Ovary (tissue), 10 donors: ENCODE data around the gene SEC16B. TPM values are rescaled to one million over a fixed set of nuclear protein-coding genes. Genes with fewer than 3 reads are reported as not detected.

Source experiments
- DNase-seq, 5 donors: peaks; one replicate each; pipeline ENCODE4 v3.0.0-alpha.2; 2019 to 2020
- H3K27ac ChIP-seq, 2 donors: fragments of 200-600 bp; one replicate each; pipeline versions ENCODE4 v1.5.1 to v1.8.0; 2019 to 2022
- H3K27me3 ChIP-seq: fragments of 200-600 bp; one replicate; pipeline ENCODE4 v1.8.0; 2022
- H3K36me3 ChIP-seq: fragments of 200-600 bp; sonication (generic); one replicate; pipeline ENCODE4 v1.5.1; 2019
- H3K4me1 ChIP-seq: one replicate; pipeline ENCODE4 v1.8.1; 2013; ENCODE audit warnings: mild to moderate bottlenecking, moderate library complexity; ENCODE audit not compliant: insufficient read depth
- H3K4me3 ChIP-seq: fragments of 200-600 bp; sonication (generic); one replicate; pipeline ENCODE4 v1.5.1; 2017
- H3K9me3 ChIP-seq, 2 donors: fragments of 200-600 bp in 1 of 2; sonication (generic) in 1 of 2; one replicate each; pipeline versions ENCODE4 v1.5.1 to v1.8.1; 2013 to 2019; ENCODE audit warnings: mild to moderate bottlenecking in 1 of 2, moderate library complexity in 1 of 2
- EP300 ChIP-seq: sonication (generic); formaldehyde crosslinking; IDR thresholded peaks from one replicate; pipeline ENCODE4 v1.6.1; 2017; ENCODE audit warnings: antibody characterized with exemption
- POLR2A ChIP-seq: fragments of 450-650 bp; IDR thresholded peaks from one replicate; pipeline ENCODE4 v1.6.1; 2017; ENCODE audit warnings: antibody characterized with exemption, mild to moderate bottlenecking, moderate library complexity
- WGBS, 3 donors: extraction: QIAGEN DNeasy Blood & Tissue Kit in 1 of 3; methylation state at CpG; one replicate each; pipeline versions ENCODE4 v1.1.5 to v1.1.7; 2013 to 2017; 5-methylcytosine and 5-hydroxymethylcytosine counted together
- intact Hi-C, 4 donors: fragments of 100-400 bp; cut with DNase I; formaldehyde crosslinking; loops; one replicate each; pipeline versions ENCODE4 v1.11.0 to v1.15.1; 2022 to 2023
- long read RNA-seq, 3 donors: library from polyadenylated mRNA in 2 of 3; unstranded in 2 of 3; transcript quantifications; one replicate each; pipeline ENCODE4 v2.0.0 and lab custom pipeline, GENCODE V29; 2021 to 2026
- polyA plus RNA-seq, 2 donors: library from polyadenylated mRNA; stranded (reverse); fragments of 200-250 nt in 1 of 2; fragments of 350-450 nt in 1 of 2; fragmentation: Illumina TruSeq in 1 of 2; extraction: RNeasy Lipid Tissue Mini Kit (QIAGEN cat#74804) in 1 of 2; gene quantifications; one replicate each; pipeline ENCODE4 v1.2.3, GENCODE V29; 2013 to 2014
- total RNA-seq, 7 donors: library from RNA; depleted of rRNA in 2 of 7; stranded (reverse); fragments of >200 nt in 2 of 7; fragmentation: NEBNext Ultra II Directional in 3 of 7; extraction: Animal tissue kit (Norgen Biotek cat#: 25700) in 3 of 7; gene quantifications; one replicate each; pipeline versions ENCODE4 v1.1.0 to v1.2.4, GENCODE V29; 2016 to 2023
- TF ChIP-seq, protein P1 (sequence below), 3 donors: fragments of 450-650 bp in 2 of 3; fragments of 200-600 bp in 1 of 3; IDR thresholded peaks; one replicate each; pipeline versions ENCODE4 v1.5.1 to v1.8.0; 2016 to 2022; ENCODE audit warnings: antibody characterized with exemption in 3 of 3, mild to moderate bottlenecking in 1 of 3
- donor health status: DM: no; HTN: no; CAD: no; lungs with moderate emphysema.
- donor health status: DM: no; HTN: no; CAD: no.
- donor health status: Bipolar disorder and iron deficiency.
- donor health status: DM: yes; HTN: yes; CAD: no.
- donor health status: DM: no; HTN: no; CAD: no.
- donor health status: DM: yes; HTN: yes; CAD: no.

SEC16B gene, protein sequence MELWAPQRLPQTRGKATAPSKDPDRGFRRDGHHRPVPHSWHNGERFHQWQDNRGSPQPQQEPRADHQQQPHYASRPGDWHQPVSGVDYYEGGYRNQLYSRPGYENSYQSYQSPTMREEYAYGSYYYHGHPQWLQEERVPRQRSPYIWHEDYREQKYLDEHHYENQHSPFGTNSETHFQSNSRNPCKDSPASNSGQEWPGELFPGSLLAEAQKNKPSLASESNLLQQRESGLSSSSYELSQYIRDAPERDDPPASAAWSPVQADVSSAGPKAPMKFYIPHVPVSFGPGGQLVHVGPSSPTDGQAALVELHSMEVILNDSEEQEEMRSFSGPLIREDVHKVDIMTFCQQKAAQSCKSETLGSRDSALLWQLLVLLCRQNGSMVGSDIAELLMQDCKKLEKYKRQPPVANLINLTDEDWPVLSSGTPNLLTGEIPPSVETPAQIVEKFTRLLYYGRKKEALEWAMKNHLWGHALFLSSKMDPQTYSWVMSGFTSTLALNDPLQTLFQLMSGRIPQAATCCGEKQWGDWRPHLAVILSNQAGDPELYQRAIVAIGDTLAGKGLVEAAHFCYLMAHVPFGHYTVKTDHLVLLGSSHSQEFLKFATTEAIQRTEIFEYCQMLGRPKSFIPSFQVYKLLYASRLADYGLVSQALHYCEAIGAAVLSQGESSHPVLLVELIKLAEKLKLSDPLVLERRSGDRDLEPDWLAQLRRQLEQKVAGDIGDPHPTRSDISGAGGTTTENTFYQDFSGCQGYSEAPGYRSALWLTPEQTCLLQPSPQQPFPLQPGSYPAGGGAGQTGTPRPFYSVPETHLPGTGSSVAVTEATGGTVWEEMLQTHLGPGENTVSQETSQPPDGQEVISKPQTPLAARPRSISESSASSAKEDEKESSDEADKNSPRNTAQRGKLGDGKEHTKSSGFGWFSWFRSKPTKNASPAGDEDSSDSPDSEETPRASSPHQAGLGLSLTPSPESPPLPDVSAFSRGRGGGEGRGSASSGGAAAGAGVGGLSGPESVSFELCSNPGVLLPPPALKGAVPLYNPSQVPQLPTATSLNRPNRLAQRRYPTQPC
- total RNA-seq (1 to 10 TPM; 1.6 to 5.1 (median 3.0) TPM), polyA plus RNA-seq (1 to 10 TPM; 2.9 to 3.1 TPM)
- long read RNA-seq, donor 1, partial matches to known transcripts: 1 of 1 reads
- long read RNA-seq, donor 1, other reads (novel, unspliced or antisense): 0 of 1 reads
- long read RNA-seq, donor 2: 0 reads
- long read RNA-seq, donor 3: 0 reads

DNA sequence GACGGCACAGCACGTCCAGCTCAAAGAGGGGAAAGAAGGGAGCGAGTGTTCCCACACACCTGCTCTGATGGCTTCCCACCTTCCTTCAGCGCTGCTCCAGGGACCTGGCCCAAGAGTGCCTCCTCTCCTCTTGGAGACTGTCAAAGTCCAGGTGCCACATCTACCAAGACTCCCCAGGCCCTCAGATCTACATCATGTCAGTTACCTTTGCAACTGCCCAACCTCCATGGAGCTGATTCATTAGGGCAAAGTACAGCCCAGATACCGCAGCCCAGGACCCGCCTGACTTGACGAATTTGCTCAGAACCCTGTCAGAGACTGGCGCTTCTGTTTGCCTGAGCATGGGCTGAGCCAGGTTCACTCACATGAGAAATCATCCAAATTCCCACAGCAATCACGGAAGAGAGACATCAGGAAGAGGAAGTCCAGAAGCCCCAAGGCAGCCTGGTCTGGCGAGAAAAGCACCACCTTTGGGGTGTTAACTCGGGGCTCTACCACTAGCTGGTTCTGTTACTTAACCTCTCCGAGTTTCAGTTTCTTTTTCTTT is at the start of gene SEC16B:
SEC16B (minus strand) TSS at position 234 of the 547 bp plus-strand sequence. CDS start 2,077 bp downstream, outside the sequence.
- no peak for DNase-seq
- Histone ChIP-seq H3K27ac (no peak within 1 kb of the TSS), H3K9me3 (no peaks in the 10 kb centered on the region), H3K27me3 (no peaks in the 10 kb centered on the region), H3K36me3 (no peaks in the 10 kb centered on the region), H3K4me1 (no peaks in the 10 kb centered on the region), H3K4me3 (no peak within 1 kb of the TSS)
- WGBS, 3 donors: 92 to 96% (median 94%) methylated on average over 12 of the region's 12 CpGs
- no peak for TF ChIP-seq POLR2A
- TF ChIP-seq, protein P1, sequence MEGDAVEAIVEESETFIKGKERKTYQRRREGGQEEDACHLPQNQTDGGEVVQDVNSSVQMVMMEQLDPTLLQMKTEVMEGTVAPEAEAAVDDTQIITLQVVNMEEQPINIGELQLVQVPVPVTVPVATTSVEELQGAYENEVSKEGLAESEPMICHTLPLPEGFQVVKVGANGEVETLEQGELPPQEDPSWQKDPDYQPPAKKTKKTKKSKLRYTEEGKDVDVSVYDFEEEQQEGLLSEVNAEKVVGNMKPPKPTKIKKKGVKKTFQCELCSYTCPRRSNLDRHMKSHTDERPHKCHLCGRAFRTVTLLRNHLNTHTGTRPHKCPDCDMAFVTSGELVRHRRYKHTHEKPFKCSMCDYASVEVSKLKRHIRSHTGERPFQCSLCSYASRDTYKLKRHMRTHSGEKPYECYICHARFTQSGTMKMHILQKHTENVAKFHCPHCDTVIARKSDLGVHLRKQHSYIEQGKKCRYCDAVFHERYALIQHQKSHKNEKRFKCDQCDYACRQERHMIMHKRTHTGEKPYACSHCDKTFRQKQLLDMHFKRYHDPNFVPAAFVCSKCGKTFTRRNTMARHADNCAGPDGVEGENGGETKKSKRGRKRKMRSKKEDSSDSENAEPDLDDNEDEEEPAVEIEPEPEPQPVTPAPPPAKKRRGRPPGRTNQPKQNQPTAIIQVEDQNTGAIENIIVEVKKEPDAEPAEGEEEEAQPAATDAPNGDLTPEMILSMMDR (IDR thresholded peaks at IDR 0.05): no peak
- TF ChIP-seq EP300: no peak
- intact Hi-C loops: no loop called here

DNA sequence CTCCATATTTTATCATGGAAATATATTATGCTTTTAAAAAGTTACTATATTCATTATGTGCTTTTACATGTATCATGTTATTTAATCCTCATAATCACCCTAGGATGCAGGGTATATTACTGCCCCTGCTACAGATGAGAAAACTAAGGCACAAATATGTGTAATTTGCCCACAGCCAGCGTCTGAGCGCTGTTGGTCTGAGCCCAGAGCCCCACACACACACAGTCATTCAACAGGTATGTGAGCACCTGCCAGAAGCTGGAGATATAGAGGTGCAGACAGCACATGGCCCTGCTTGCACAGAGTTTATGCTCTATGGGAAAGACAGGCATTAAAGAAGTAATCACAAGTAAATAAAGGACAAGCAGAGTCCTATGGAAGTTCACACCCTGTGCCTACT is 49.8 kb upstream of the SEC16B start:
- H3K9me3 ChIP-seq: no peaks in the 10 kb centered on the region
- H3K27me3 ChIP-seq: no peaks in the 10 kb centered on the region
- no peak overlapping the region for H3K27ac ChIP-seq
- H3K36me3 ChIP-seq: no peaks in the 10 kb centered on the region
- TF ChIP-seq, protein P1 (IDR thresholded peaks at IDR 0.05): no peak
- TF ChIP-seq POLR2A: no peak
- no peak for TF ChIP-seq EP300
- no peak for DNase-seq
- no peak overlapping the region for H3K4me3 ChIP-seq
- WGBS, 3 donors: 92 to 97% (median 95%) methylated on average over 2 of the region's 2 CpGs
- no peaks in the 10 kb centered on the region for H3K4me1 ChIP-seq
- intact Hi-C loops: no loop called here

DNA sequence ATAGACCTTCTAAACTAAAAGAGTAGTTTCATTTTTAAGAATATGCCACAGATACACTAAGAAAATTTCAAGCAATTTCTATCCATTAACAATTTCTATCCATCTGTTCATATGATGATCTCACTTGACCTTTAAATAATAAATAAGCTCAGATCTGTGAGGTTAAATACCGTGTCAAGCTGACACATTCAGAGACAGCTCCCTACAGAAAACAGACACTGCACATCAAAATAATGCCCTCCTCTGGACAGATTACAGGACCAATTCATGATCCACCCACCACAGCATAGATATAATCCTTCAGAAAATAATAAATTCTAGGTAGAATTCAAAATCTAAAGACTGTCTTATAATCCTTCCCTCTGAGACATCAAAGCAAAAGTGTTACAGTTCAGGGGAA is 49.4 kb upstream of the SEC16B start:
- WGBS, 3 donors: 67 to 76% (median 73%) methylated on average over 1 of the region's 1 CpG
- Histone ChIP-seq H3K36me3 (no peaks in the 10 kb centered on the region), H3K4me1 (no peaks in the 10 kb centered on the region), H3K27ac (no peak overlapping the region), H3K27me3 (no peaks in the 10 kb centered on the region), H3K9me3 (no peaks in the 10 kb centered on the region), H3K4me3 (no peak overlapping the region)
- DNase-seq: no peak
- intact Hi-C loops: no loop called here
- TF ChIP-seq EP300 (no peak), POLR2A (no peak)
- TF ChIP-seq, protein P1 (IDR thresholded peaks at IDR 0.05): no peak

DNA sequence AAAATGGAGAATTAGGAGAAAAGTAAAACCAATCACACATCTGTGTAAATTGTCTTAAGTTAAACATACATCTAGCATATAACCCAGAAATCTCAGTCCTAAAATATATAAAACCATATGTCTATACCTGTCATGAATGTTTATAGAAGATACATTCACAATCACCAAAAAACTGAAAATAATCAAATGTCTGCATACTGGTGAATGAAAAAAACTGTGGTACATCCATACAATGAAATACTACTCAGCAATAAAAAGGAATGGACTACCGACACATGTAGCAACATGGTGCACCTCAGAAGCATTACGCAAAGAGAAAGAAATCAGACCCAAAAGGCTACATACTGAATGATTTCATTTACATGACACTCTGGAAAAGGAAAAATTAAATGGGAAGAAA is 47.7 kb upstream of the SEC16B start:
- H3K27me3 ChIP-seq: no peaks in the 10 kb centered on the region
- no peaks in the 10 kb centered on the region for H3K4me1 ChIP-seq
- no peaks in the 10 kb centered on the region for H3K9me3 ChIP-seq
- no peak for DNase-seq
- TF ChIP-seq EP300 (no peak), POLR2A (no peak)
- TF ChIP-seq, protein P1 (IDR thresholded peaks at IDR 0.05): no peak
- no peaks in the 10 kb centered on the region for H3K36me3 ChIP-seq
- no peak overlapping the region for H3K27ac ChIP-seq
- no peak overlapping the region for H3K4me3 ChIP-seq
- intact Hi-C loops: no loop called here
- 98 to 99% (median 98%) methylated on average over 2 of the region's 2 CpGs for WGBS, 3 donors
